ENCODE measurements around the gene PGAP1. TPM values are rescaled to one million over a fixed set of nuclear protein-coding genes. Genes with fewer than 3 reads are reported as not detected.
A peak's percentile ranks its signal among the peaks of the same experiment; 100 is the strongest.
"Not testable (repeated sequence)": the region's sequence is repeated elsewhere in the genome, so short reads cannot be mapped to it uniquely, and the experiment has no call there.

PGAP1 gene
- total RNA-seq, 1 experiment from 2014 or later: 15.7 TPM

DNA sequence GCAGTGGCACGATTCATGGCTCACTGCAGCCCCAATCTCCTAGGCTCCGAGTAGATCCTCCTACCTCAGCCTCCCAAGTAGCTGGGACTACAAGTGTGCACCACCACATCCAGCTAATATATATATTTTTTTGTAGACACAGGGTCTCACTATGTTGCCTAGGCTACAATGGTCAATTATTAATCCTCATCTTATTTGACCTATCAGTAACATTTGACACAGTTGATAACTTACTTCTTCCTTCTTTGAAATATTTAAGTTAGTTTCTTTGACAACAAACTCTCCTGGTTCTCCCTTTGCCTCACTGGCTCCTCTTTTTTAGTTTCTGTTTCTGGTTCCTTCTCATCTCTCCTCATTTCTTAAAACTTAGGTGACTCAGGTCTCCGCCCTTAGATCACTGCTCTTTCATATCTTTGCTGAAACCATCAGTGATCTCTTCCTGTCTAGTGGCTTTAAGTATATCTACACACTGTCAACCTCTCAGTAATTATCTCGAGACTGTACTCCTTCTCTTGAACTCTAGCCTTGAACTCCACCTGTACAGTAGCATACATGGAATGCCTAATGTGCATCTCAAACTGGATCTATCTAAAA lies 11.5 kb downstream of the PGAP1 start:
- Histone ChIP-seq H3K36me3 (ENCODE audit: control insufficient read depth, insufficient read depth, low read length) (peaks cover 2% of the 10 kb centered on the region; the same call in 1 of the 2 replicates), H3K4me3 (ENCODE audit: low read depth in 2 of 2, low read length in 2 of 2) (no peak overlapping the region), H3K9me3 (ENCODE audit: control insufficient read depth, insufficient read depth, low read depth, low read length) (peaks cover 8% of the 10 kb centered on the region), H3K4me1 (ENCODE audit: control insufficient read depth, insufficient read depth, low read length) (no peaks in the 10 kb centered on the region), H3K27me3 (ENCODE audit: control insufficient read depth, insufficient read depth, low read length) (no peaks in the 10 kb centered on the region), H3K27ac (ENCODE audit: low read length) (no peak overlapping the region)
- in situ Hi-C loops (cut with HindIII; ENCODE audit: low pct_unique_long_range_greater_than_20kb, low sequenced_read_pairs): no loop called here
- TSS peak; percentile 40 for BruUV-seq (replicated peaks)
- DNase-seq (ENCODE audit: low read depth, low spot score): no peak
- ChIA-PET POLR2A (interaction anchor here (0.6 kb wide), 1 partner anchor 1040 kb away, joined by 3 read pairs; no protein-coding TSS in a partner anchor), CTCF (no interaction called here)
- no peak for ATAC-seq
- intact Hi-C loops (cut with micrococcal nuclease; ENCODE audit: unreplicated experiment): no loop called here
- TF ChIP-seq POLR2AphosphoS5 (IDR thresholded peaks at IDR 0.05; ENCODE audit: low read depth, low read length): no peak
- TF ChIP-seq, protein P1, sequence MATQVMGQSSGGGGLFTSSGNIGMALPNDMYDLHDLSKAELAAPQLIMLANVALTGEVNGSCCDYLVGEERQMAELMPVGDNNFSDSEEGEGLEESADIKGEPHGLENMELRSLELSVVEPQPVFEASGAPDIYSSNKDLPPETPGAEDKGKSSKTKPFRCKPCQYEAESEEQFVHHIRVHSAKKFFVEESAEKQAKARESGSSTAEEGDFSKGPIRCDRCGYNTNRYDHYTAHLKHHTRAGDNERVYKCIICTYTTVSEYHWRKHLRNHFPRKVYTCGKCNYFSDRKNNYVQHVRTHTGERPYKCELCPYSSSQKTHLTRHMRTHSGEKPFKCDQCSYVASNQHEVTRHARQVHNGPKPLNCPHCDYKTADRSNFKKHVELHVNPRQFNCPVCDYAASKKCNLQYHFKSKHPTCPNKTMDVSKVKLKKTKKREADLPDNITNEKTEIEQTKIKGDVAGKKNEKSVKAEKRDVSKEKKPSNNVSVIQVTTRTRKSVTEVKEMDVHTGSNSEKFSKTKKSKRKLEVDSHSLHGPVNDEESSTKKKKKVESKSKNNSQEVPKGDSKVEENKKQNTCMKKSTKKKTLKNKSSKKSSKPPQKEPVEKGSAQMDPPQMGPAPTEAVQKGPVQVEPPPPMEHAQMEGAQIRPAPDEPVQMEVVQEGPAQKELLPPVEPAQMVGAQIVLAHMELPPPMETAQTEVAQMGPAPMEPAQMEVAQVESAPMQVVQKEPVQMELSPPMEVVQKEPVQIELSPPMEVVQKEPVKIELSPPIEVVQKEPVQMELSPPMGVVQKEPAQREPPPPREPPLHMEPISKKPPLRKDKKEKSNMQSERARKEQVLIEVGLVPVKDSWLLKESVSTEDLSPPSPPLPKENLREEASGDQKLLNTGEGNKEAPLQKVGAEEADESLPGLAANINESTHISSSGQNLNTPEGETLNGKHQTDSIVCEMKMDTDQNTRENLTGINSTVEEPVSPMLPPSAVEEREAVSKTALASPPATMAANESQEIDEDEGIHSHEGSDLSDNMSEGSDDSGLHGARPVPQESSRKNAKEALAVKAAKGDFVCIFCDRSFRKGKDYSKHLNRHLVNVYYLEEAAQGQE (IDR thresholded peaks at IDR 0.05; ENCODE audit: insufficient read depth in 1 of 2, low read depth in 2 of 2, low read length in 1 of 2): no peak
- no peak for TF ChIP-seq TCF7L2 (IDR thresholded peaks at IDR 0.05; ENCODE audit: low read depth, low read length)
- no peak for TF ChIP-seq SIN3A (IDR thresholded peaks at IDR 0.05; ENCODE audit: borderline replicate concordance, insufficient read depth, low read depth, low read length)
- TF ChIP-seq, protein P2, sequence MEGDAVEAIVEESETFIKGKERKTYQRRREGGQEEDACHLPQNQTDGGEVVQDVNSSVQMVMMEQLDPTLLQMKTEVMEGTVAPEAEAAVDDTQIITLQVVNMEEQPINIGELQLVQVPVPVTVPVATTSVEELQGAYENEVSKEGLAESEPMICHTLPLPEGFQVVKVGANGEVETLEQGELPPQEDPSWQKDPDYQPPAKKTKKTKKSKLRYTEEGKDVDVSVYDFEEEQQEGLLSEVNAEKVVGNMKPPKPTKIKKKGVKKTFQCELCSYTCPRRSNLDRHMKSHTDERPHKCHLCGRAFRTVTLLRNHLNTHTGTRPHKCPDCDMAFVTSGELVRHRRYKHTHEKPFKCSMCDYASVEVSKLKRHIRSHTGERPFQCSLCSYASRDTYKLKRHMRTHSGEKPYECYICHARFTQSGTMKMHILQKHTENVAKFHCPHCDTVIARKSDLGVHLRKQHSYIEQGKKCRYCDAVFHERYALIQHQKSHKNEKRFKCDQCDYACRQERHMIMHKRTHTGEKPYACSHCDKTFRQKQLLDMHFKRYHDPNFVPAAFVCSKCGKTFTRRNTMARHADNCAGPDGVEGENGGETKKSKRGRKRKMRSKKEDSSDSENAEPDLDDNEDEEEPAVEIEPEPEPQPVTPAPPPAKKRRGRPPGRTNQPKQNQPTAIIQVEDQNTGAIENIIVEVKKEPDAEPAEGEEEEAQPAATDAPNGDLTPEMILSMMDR (IDR thresholded peaks at IDR 0.05): no peak

DNA sequence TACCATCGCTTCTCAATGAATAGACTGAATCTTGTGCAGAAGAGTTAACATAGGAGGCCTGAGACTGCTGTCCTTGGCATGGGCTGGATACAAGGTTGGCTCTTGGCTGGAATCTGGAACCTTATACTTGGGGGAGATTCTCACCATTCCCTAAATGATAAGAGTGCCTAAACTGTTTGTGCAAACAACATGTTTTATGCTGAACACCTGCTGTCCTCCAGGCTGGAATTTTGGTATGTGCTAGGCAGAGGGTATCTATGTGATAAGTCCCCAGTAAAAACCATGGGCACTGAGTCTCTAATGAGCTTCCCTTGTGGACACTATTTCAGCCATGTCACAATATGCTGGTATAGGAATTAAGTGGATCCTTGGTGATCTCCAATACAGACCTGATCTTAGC lies 12.8 kb downstream of the PGAP1 start:
- TF ChIP-seq TCF7L2 (IDR thresholded peaks at IDR 0.05; ENCODE audit: low read depth, low read length) (no peak), POLR2AphosphoS5 (IDR thresholded peaks at IDR 0.05; ENCODE audit: low read depth, low read length) (no peak), SIN3A (IDR thresholded peaks at IDR 0.05; ENCODE audit: borderline replicate concordance, insufficient read depth, low read depth, low read length) (no peak)
- TF ChIP-seq, protein P1 (IDR thresholded peaks at IDR 0.05; ENCODE audit: insufficient read depth in 1 of 2, low read depth in 2 of 2, low read length in 1 of 2): no peak
- TF ChIP-seq, protein P2 (IDR thresholded peaks at IDR 0.05): no peak
- Histone ChIP-seq H3K4me1 (ENCODE audit: control insufficient read depth, insufficient read depth, low read length) (no peaks in the 10 kb centered on the region), H3K27me3 (ENCODE audit: control insufficient read depth, insufficient read depth, low read length) (no peaks in the 10 kb centered on the region), H3K27ac (ENCODE audit: low read length) (no peak overlapping the region), H3K36me3 (ENCODE audit: control insufficient read depth, insufficient read depth, low read length) (peaks cover 2% of the 10 kb centered on the region; the same call in 1 of the 2 replicates), H3K4me3 (ENCODE audit: low read depth in 2 of 2, low read length in 2 of 2) (no peak overlapping the region), H3K9me3 (ENCODE audit: control insufficient read depth, insufficient read depth, low read depth, low read length) (peaks cover 8% of the 10 kb centered on the region)
- POLR2A ChIA-PET: no interaction called here
- in situ Hi-C loops (cut with HindIII; ENCODE audit: low pct_unique_long_range_greater_than_20kb, low sequenced_read_pairs) (no loop called here), intact Hi-C loops (cut with micrococcal nuclease; ENCODE audit: unreplicated experiment) (no loop called here)
- BruUV-seq (replicated peaks): TSS peak; percentile 8
- ATAC-seq (no peak), DNase-seq (ENCODE audit: low read depth, low spot score) (no peak)
- CTCF ChIA-PET: no interaction called here

DNA sequence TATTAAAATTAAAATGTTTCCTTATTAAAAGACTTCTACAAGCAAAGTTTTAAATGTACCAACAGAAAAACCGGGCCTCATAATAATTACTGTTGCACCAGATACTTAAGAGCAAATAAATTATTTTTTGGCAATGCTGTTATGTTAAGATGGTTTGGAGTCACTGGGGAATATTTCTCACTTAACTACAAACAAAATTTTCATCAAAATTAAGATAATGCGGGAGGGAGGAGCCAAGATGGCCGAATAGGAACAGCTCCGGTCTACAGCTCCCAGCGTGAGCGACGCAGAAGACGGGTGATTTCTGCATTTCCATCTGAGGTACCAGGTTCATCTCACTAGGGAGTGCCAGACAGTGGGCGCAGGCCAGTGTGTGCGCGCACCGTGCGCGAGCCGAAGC lies 21.1 kb downstream of the PGAP1 start:
- intact Hi-C loops (cut with micrococcal nuclease; ENCODE audit: unreplicated experiment); H3K4me3 ChIP-seq (ENCODE audit: low read depth in 2 of 2, low read length in 2 of 2); H3K9me3 ChIP-seq (ENCODE audit: control insufficient read depth, insufficient read depth, low read depth, low read length); H3K36me3 ChIP-seq (ENCODE audit: control insufficient read depth, insufficient read depth, low read length); BruUV-seq (replicated peaks); H3K27ac ChIP-seq (ENCODE audit: low read length); DNase-seq (ENCODE audit: low read depth, low spot score); in situ Hi-C loops (cut with HindIII; ENCODE audit: low pct_unique_long_range_greater_than_20kb, low sequenced_read_pairs); ATAC-seq; POLR2A ChIA-PET; CTCF ChIA-PET; H3K4me1 ChIP-seq (ENCODE audit: control insufficient read depth, insufficient read depth, low read length); H3K27me3 ChIP-seq (ENCODE audit: control insufficient read depth, insufficient read depth, low read length): not testable (repeated sequence)
